Measurements from ENCODE around the gene USP36. TPM values are rescaled to one million over a fixed set of nuclear protein-coding genes. Genes with fewer than 3 reads are reported as not detected.

USP36 gene
- total RNA-seq, 2 donors from 2014 or later, result 31.2 to 66.6 TPM

DNA sequence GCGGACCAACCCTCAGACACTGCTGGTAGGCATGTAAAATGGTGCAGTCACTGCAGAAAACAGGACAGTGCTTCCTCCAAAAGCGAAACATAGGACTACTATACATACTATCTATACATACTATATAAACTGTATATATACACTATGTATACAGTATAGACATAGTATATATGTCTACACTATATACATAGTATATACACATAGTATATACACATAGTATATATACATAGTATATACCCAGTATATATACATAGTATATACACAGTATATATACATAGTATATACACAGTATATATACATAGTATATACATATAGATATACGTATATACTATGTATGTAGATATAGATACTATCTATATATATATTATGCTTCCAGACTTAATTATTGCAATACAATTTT is 6.4 kb upstream of the USP36 start:
- 95% methylated on average over 3 of the region's 3 CpGs for WGBS

DNA sequence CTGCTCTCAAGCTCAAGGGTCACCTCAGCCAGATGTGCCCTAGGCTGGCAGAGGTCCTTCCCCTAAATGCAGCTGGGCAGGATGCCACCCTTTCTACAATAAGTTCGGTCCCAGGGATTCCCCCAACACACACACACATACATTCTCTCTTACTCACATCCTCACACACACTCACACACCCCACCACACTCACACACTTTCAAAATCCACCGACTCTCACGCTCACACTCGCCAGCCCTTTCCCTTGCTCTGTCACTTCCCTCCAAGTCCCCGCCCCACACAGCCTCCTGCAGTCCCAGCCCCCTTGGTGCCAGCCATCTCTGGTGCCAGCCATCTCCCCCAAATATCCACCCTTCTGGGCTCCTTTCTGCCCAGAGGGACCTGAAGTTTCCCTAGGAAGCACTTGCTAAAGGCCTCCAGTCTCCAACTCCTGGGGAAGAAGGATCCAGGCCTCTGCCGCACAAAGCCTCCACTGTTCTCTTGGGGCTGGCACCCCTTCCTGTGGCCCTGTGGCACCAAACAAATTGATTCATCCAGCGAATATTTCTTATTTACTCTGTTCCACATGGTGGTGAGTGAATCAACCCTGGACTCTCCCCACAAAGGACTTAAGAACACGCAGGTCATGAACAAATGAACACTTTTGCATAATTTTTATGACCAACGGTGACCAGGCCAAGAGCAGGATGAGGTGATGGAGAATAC is 3.8 kb upstream of the USP36 start:
- Histone ChIP-seq H3K9me3 (no peaks in the 10 kb centered on the region), H3K27me3 (replicated peaks; ENCODE audit: insufficient read depth) (no peaks in the 10 kb centered on the region), H3K4me3 (no peak overlapping the region), H3K27ac (no peak overlapping the region), H3K36me3 (no peaks in the 10 kb centered on the region), H3K4me1 (replicated peaks) (peaks cover 3% of the 10 kb centered on the region)
- intact Hi-C loops (cut with DNase I), result no loop called here
- no peak for TF ChIP-seq POLR2AphosphoS5 (IDR thresholded peaks at IDR 0.05)
- TF ChIP-seq POLR2A (IDR thresholded peaks at IDR 0.05), result no peak
- TF ChIP-seq, protein P1, sequence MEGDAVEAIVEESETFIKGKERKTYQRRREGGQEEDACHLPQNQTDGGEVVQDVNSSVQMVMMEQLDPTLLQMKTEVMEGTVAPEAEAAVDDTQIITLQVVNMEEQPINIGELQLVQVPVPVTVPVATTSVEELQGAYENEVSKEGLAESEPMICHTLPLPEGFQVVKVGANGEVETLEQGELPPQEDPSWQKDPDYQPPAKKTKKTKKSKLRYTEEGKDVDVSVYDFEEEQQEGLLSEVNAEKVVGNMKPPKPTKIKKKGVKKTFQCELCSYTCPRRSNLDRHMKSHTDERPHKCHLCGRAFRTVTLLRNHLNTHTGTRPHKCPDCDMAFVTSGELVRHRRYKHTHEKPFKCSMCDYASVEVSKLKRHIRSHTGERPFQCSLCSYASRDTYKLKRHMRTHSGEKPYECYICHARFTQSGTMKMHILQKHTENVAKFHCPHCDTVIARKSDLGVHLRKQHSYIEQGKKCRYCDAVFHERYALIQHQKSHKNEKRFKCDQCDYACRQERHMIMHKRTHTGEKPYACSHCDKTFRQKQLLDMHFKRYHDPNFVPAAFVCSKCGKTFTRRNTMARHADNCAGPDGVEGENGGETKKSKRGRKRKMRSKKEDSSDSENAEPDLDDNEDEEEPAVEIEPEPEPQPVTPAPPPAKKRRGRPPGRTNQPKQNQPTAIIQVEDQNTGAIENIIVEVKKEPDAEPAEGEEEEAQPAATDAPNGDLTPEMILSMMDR (IDR thresholded peaks at IDR 0.05), result no peak
- 73% methylated on average over 9 of the region's 9 CpGs for WGBS
- DNase-seq (ENCODE audit: low spot score), result no peak

More for the DNA sequence above, 6.4 kb upstream of the USP36 start:
- no peak for DNase-seq (ENCODE audit: low spot score)
- H3K27ac ChIP-seq, result no peak overlapping the region
- no peaks in the 10 kb centered on the region for H3K36me3 ChIP-seq
- intact Hi-C loops (cut with DNase I), result no loop called here
- no peaks in the 10 kb centered on the region for H3K4me1 ChIP-seq (replicated peaks)
- TF ChIP-seq POLR2AphosphoS5 (IDR thresholded peaks at IDR 0.05), result no peak
- no peak for TF ChIP-seq POLR2A (IDR thresholded peaks at IDR 0.05)
- TF ChIP-seq, protein P1 (IDR thresholded peaks at IDR 0.05), result no peak
- no peaks in the 10 kb centered on the region for H3K27me3 ChIP-seq (replicated peaks; ENCODE audit: insufficient read depth)
- H3K9me3 ChIP-seq, result no peaks in the 10 kb centered on the region
- H3K4me3 ChIP-seq, result no peak overlapping the region

DNA sequence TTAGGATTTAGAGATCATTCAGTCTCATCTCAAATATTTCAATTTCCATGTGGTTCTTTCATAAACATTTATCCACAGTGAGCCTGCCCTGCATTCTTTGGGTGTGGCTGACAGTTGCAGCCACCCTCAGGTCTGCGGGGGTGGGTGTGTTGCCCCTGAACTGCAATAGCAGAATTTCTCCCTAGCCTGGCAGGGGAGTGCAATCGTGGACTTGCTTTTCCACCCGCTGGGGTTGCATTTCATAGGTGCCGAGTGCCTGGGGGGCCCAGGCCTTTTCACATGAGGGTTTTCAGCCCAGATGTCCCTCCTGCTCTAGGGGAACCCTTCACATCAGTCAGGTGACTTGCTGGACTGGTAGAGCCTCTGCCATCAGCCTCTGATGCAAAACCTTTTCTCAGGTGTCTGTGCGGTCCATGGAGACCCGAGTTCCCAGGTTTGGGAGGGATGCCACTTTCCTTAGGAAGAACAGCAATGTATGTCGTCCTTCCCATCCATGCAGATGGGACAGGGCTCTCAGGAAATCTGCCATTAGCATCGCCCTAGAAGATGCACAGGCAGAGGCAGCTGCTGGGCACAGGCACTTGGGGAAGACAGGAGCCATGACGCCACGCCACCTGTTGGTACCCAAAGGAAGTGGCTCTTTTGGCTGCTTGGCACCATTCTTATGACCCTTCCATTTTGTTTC is 2.4 kb upstream of the USP36 start:
- 57% methylated on average over 10 of the region's 10 CpGs for WGBS
- H3K9me3 ChIP-seq, result no peaks in the 10 kb centered on the region
- H3K36me3 ChIP-seq, result no peaks in the 10 kb centered on the region
- peaks cover 9% of the 10 kb centered on the region for H3K4me1 ChIP-seq (replicated peaks)
- TF ChIP-seq, protein P1 (IDR thresholded peaks at IDR 0.05), result peak in 3 of 4 experiments; percentile 18 to 43 (median 39)
- TF ChIP-seq POLR2A (IDR thresholded peaks at IDR 0.05), result no peak
- no peak for TF ChIP-seq POLR2AphosphoS5 (IDR thresholded peaks at IDR 0.05)
- no peak overlapping the region for H3K27ac ChIP-seq
- DNase-seq (ENCODE audit: low spot score), result no peak
- intact Hi-C loops (cut with DNase I), result no loop called here
- H3K4me3 ChIP-seq, result no peak overlapping the region
- no peaks in the 10 kb centered on the region for H3K27me3 ChIP-seq (replicated peaks; ENCODE audit: insufficient read depth)

- Histone ChIP-seq H3K9me3 (no peaks in the 10 kb centered on the region), H3K27me3 (replicated peaks; ENCODE audit: insufficient read depth) (no peaks in the 10 kb centered on the region), H3K36me3 (peaks cover 5 to 9% of the 10 kb centered on the region in 2 donors), H3K27ac (peak overlapping the region; percentile 97), H3K4me3 (peak overlapping the region; percentile 84 to 87), H3K4me1 (replicated peaks) (peaks cover 9% of the 10 kb centered on the region)
- intact Hi-C loops (cut with DNase I), result no loop called here
- TF ChIP-seq, protein P1 (IDR thresholded peaks at IDR 0.05), result no peak
- TF ChIP-seq POLR2A (IDR thresholded peaks at IDR 0.05) (no peak), POLR2AphosphoS5 (IDR thresholded peaks at IDR 0.05) (no peak)
- DNase-seq (ENCODE audit: low spot score), result no peak
- WGBS, result 1% methylated on average over 14 of the region's 35 CpGs
Observed at GRCh38 chr17:78840530-78840779, 159 bp downstream of the USP36 start.

Data from prostate gland (tissue), 2 donors.